NB4 (cell line): ENCODE results near the gene IRS2.

ENCODE experiments used
- MYC ChIP-seq: IDR thresholded peaks from 2 replicates; pipeline ENCODE4 v1.6.1; 2011; ENCODE audit warnings: low read depth, low read length
- POLR2A ChIP-seq: IDR thresholded peaks from 2 replicates; pipeline ENCODE4 v1.6.1; 2011; ENCODE audit warnings: mild to moderate bottlenecking; ENCODE audit not compliant: insufficient read length; ENCODE audit errors: extremely low read depth
- TF ChIP-seq, protein P1 (sequence below): IDR thresholded peaks from one replicate; pipeline ENCODE4 v1.5.1; 2012; ENCODE audit warnings: low read depth, low read length

GRCh38 chr13:109719962-109720646, 66.3 kb downstream of the IRS2 start:
- TF ChIP-seq, protein P1, sequence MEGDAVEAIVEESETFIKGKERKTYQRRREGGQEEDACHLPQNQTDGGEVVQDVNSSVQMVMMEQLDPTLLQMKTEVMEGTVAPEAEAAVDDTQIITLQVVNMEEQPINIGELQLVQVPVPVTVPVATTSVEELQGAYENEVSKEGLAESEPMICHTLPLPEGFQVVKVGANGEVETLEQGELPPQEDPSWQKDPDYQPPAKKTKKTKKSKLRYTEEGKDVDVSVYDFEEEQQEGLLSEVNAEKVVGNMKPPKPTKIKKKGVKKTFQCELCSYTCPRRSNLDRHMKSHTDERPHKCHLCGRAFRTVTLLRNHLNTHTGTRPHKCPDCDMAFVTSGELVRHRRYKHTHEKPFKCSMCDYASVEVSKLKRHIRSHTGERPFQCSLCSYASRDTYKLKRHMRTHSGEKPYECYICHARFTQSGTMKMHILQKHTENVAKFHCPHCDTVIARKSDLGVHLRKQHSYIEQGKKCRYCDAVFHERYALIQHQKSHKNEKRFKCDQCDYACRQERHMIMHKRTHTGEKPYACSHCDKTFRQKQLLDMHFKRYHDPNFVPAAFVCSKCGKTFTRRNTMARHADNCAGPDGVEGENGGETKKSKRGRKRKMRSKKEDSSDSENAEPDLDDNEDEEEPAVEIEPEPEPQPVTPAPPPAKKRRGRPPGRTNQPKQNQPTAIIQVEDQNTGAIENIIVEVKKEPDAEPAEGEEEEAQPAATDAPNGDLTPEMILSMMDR: no peak
- no peak for TF ChIP-seq POLR2A
- TF ChIP-seq MYC: no peak
